Measurements from ENCODE around the gene TFAP2A.

The TFAP2A gene

GRCh38 chr6:10419749-10420545 lies 5.1 kb upstream of the TFAP2A start:
- DNase-seq: no peak
- no peaks in the 10 kb centered on the region for H3K9me3 Mint-ChIP-seq
- peaks cover 100% of the 10 kb centered on the region for H3K27me3 Mint-ChIP-seq (ENCODE audit: low read depth, poor library complexity)
- TF ChIP-seq CTCF (IDR thresholded peaks at IDR 0.05): no peak
- H3K27ac Mint-ChIP-seq: no peak overlapping the region
- H3K4me1 Mint-ChIP-seq: peaks cover 37% of the 10 kb centered on the region
- H3K36me3 Mint-ChIP-seq (ENCODE audit: low read depth): no peaks in the 10 kb centered on the region
- H3K4me3 Mint-ChIP-seq: peak overlapping the region; percentile 60

- H3K4me3 Mint-ChIP-seq: peak overlapping the region; percentile 60
- DNase-seq: peak; percentile 65
- H3K4me1 Mint-ChIP-seq: peaks cover 41% of the 10 kb centered on the region
- H3K36me3 Mint-ChIP-seq (ENCODE audit: low read depth): no peaks in the 10 kb centered on the region
- H3K27ac Mint-ChIP-seq: peak overlapping the region; percentile 66
- TF ChIP-seq CTCF (IDR thresholded peaks at IDR 0.05): no peak
- no peaks in the 10 kb centered on the region for H3K9me3 Mint-ChIP-seq
- H3K27me3 Mint-ChIP-seq (ENCODE audit: low read depth, poor library complexity): peaks cover 100% of the 10 kb centered on the region
Observed at GRCh38 chr6:10418862-10419748, 4.2 kb upstream of the TFAP2A start.

- TF ChIP-seq CTCF (IDR thresholded peaks at IDR 0.05): no peak
- H3K4me3 Mint-ChIP-seq: no peak overlapping the region
- no peaks in the 10 kb centered on the region for H3K36me3 Mint-ChIP-seq (ENCODE audit: low read depth)
- peaks cover 100% of the 10 kb centered on the region for H3K27me3 Mint-ChIP-seq (ENCODE audit: low read depth, poor library complexity)
- no peaks in the 10 kb centered on the region for H3K9me3 Mint-ChIP-seq
- H3K4me1 Mint-ChIP-seq: peaks cover 48% of the 10 kb centered on the region
- H3K27ac Mint-ChIP-seq: peak overlapping the region; percentile 66
- no peak for DNase-seq
Observed at GRCh38 chr6:10418361-10418861, 3.5 kb upstream of the TFAP2A start.

- TF ChIP-seq CTCF (IDR thresholded peaks at IDR 0.05): no peak
- H3K27me3 Mint-ChIP-seq (ENCODE audit: low read depth, poor library complexity): peaks cover 100% of the 10 kb centered on the region
- H3K4me1 Mint-ChIP-seq: peaks cover 54% of the 10 kb centered on the region
- H3K4me3 Mint-ChIP-seq: peak overlapping the region; percentile 73
- no peak for DNase-seq
- no peaks in the 10 kb centered on the region for H3K36me3 Mint-ChIP-seq (ENCODE audit: low read depth)
- no peaks in the 10 kb centered on the region for H3K9me3 Mint-ChIP-seq
- H3K27ac Mint-ChIP-seq: no peak overlapping the region
Observed at GRCh38 chr6:10417681-10418104, 2.8 kb upstream of the TFAP2A start.

GRCh38 chr6:10416863-10417641 lies 2.2 kb upstream of the TFAP2A start:
- DNase-seq: peak; percentile 46
- Mint-ChIP-seq H3K9me3 (no peaks in the 10 kb centered on the region), H3K4me1 (peaks cover 55% of the 10 kb centered on the region), H3K27ac (no peak overlapping the region), H3K4me3 (peak overlapping the region; percentile 73), H3K36me3 (ENCODE audit: low read depth) (no peaks in the 10 kb centered on the region), H3K27me3 (ENCODE audit: low read depth, poor library complexity) (peaks cover 100% of the 10 kb centered on the region)
- no peak for TF ChIP-seq CTCF (IDR thresholded peaks at IDR 0.05)
